Activated CD8-positive, alpha-beta memory T cell treated with anti-CD3 and anti-CD28 coated beads for 36 hours (primary cell): ENCODE measurements around the gene TERB1. TPM values are rescaled to one million over a fixed set of nuclear protein-coding genes. Genes with fewer than 3 reads are reported as not detected.

Experiments used
- CTCF ChIA-PET: fragments of 350-600 bp; sonication (Branson Sonifier 250); formaldehyde crosslinking; loops from one replicate; lab custom pipeline; 2021; ENCODE audit warnings: antibody characterized with exemption; lab: Charles Lee
- POLR2A ChIA-PET: fragments of 350-600 bp; sonication (Branson Sonifier 250); formaldehyde crosslinking; loops from one replicate; lab custom pipeline; 2021; ENCODE audit warnings: antibody characterized with exemption; lab: Charles Lee
- total RNA-seq, 2 experiments: library from RNA; stranded (reverse); gene quantifications; one replicate each; pipeline ENCODE4 v1.2.3, GENCODE V29; 2021

TERB1 gene
- total RNA-seq, 2 experiments from 2014 or later: 0.30 TPM; not detected in 1

DNA sequence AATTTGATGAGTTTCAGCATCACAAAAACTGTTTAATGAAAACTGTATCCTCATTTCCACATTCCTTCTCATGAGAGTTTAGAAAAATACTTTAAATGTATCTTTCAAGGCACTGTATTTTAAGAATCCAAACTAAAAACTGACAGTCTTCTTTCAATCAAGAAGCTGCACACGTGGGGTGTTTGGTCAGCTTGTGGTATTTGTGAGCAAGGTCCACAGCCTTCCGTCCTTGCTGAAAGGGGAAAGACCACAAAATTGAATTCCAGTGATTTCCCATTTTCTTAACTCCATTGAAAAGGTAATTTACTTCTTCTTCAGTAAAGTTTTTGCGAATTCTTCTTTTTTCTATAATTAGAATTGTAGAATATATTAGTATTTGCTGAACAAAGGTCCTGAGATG is 46.6 kb downstream of the TERB1 start:
- ChIA-PET CTCF (interaction anchor here (0.9 to 2.3 kb wide), 5 partner anchors 12 to 113 kb away, joined by 3 to 9 read pairs (median 3); partner anchors contain the start of gene NAE1), POLR2A (no interaction called here)

GRCh38 chr16:66754211-66754610 is 47.2 kb downstream of the TERB1 start:
- ChIA-PET CTCF (interaction anchor here (1.0 to 2.3 kb wide), 4 partner anchors 26 to 114 kb away, joined by 3 to 9 read pairs (median 4); partner anchors contain the start of gene NAE1), POLR2A (no interaction called here)

GRCh38 chr16:66752958-66753357 is 48.4 kb downstream of the TERB1 start:
- ChIA-PET POLR2A (no interaction called here), CTCF (interaction anchor here (1.4 to 3.2 kb wide), 3 partner anchors 12 to 120 kb away, joined by 3 to 16 read pairs (median 14); no protein-coding TSS in a partner anchor)

- POLR2A ChIA-PET: no interaction called here
- CTCF ChIA-PET: interaction anchor here (0.6 to 3.2 kb wide), 8 partner anchors 12 to 120 kb away, joined by 3 to 16 read pairs (median 4); partner anchors contain the start of gene NAE1
Measured at GRCh38 chr16:66752379-66752778, 49.0 kb downstream of the TERB1 start.

DNA sequence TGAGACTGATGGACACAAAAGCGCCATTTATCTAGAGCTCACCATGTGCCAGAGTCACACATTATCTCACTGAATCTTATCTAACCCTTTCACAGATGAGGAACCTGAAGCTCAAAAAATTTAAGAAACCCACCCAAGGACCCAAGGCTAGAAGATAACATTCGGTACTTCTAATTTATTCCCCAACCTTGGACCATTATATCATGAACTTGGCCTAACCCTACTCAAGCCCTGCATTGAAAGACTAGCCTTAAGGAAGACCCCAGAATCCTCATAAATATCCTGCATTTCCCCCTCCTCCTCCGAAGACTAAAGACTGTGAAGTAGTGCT is 49.4 kb downstream of the TERB1 start:
- POLR2A ChIA-PET: no interaction called here

GRCh38 chr16:66751303-66751991 is 49.9 kb downstream of the TERB1 start, which contains the start of gene DYNC1LI2:
DYNC1LI2 (minus strand) TSS chr16:66751609; CDS start chr16:66751591, 18 bp downstream.
- ChIA-PET CTCF (interaction anchor here (0.5 to 3.2 kb wide), 14 partner anchors 8 to 346 kb away, joined by 3 to 16 read pairs (median 4); partner anchors contain the start of genes CMTM4 and NAE1), POLR2A (no interaction called here)

More for the DNA sequence above, 49.4 kb downstream of the TERB1 start:
- CTCF ChIA-PET: interaction anchor here (0.5 to 3.2 kb wide), 11 partner anchors 9 to 242 kb away, joined by 3 to 16 read pairs (median 4); partner anchors contain the start of gene NAE1

- POLR2A ChIA-PET: no interaction called here
Measured at GRCh38 chr16:66751053-66751302, 50.4 kb downstream of the TERB1 start.

DNA sequence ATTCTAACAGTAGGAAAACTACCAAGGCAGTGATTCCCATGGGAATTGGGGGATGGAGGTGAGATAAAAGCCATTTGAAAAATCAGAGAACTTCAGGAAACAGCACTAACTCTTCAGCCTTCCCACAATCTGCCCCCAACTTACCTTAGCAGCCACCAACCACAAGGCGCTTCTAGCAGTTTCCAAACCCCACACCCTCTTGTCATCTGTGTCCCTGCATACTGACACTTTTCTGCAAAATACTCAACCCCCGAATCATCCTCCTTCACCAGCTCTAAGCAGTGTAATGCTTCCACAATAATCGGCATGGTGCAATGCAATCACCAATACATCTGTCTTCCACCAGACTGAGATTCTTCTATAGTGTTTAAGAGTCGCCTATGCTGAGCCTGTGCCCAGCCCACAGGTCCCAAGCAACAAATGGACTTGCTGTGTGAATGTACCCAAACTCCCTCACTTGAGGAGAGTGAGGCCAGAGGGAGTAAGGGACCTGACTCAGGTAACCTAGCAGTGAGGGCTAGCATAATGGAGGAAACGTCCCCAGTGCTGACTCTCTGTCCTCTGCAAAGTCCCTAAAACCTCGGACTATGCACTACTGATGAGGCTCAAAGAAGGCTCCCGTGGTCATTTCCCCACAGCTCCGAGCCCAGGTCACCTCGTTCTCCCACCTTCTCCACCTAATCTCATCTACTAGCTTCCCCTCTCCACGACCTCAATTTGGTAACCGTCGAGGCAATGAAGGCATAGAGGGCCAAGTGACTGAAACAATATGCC is 50.9 kb downstream of the TERB1 start:
- CTCF ChIA-PET: interaction anchor here (0.6 to 3.2 kb wide), 8 partner anchors 7 to 345 kb away, joined by 3 to 16 read pairs (median 4); partner anchors contain the start of genes CMTM4 and NAE1
- POLR2A ChIA-PET: no interaction called here

More at GRCh38 chr16:66751053-66751302, 50.4 kb downstream of the TERB1 start:
- CTCF ChIA-PET: interaction anchor here (0.6 to 3.2 kb wide), 10 partner anchors 8 to 345 kb away, joined by 3 to 16 read pairs (median 4); partner anchors contain the start of genes CMTM4 and NAE1

GRCh38 chr16:66746682-66747081 is 54.7 kb downstream of the TERB1 start:
- POLR2A ChIA-PET: interaction anchor here (0.5 kb wide), 1 partner anchor 225 kb away, joined by 3 read pairs; no protein-coding TSS in a partner anchor
- CTCF ChIA-PET: no interaction called here

DNA sequence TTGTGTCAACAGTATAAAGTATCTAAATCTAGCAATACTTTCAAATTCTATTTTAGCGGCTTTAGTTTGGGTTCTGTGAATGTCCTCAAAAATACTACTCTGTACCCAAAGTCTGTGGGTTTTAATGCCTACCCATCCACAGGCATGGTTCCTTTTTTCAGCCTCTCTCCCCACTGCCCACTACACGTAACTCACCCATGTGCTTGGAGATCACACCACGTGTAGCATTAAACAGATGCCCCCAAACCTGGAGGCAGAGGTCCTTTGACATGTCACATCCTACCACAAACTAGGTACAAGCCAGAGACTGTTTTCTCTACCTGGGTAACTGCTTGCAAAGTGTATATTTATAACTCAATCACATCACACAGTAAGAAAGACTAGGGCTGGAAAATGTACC is 55.3 kb downstream of the TERB1 start:
- ChIA-PET CTCF (interaction anchor here (1.0 to 1.5 kb wide), 2 partner anchors 18 to 122 kb away, joined by 3 to 6 read pairs; no protein-coding TSS in a partner anchor), POLR2A (interaction anchor here (0.5 kb wide), 1 partner anchor 224 kb away, joined by 3 read pairs; no protein-coding TSS in a partner anchor)

GRCh38 chr16:66741950-66742808 is 59.2 kb downstream of the TERB1 start:
- POLR2A ChIA-PET: interaction anchor here (0.6 kb wide), 1 partner anchor 300 kb away, joined by 3 read pairs; no protein-coding TSS in a partner anchor
- CTCF ChIA-PET: interaction anchor here (0.7 to 2.7 kb wide), 5 partner anchors 9 to 109 kb away, joined by 3 to 8 read pairs (median 4); partner anchors contain the start of genes DYNC1LI2 and NAE1

- POLR2A ChIA-PET: no interaction called here
Measured at GRCh38 chr16:66741169-66741900, 60.0 kb downstream of the TERB1 start.

GRCh38 chr16:66740533-66740932 is 60.9 kb downstream of the TERB1 start:
- POLR2A ChIA-PET: no interaction called here
- CTCF ChIA-PET: interaction anchor here (0.7 to 2.7 kb wide), 7 partner anchors 11 to 334 kb away, joined by 3 to 14 read pairs (median 3); partner anchors contain the start of gene DYNC1LI2

More at GRCh38 chr16:66741169-66741900, 60.0 kb downstream of the TERB1 start:
- CTCF ChIA-PET: interaction anchor here (0.7 to 2.7 kb wide), 6 partner anchors 11 to 335 kb away, joined by 3 to 14 read pairs (median 4); partner anchors contain the start of genes DYNC1LI2 and NAE1

GRCh38 chr16:66740010-66740409 is 61.4 kb downstream of the TERB1 start:
- POLR2A ChIA-PET: no interaction called here
- CTCF ChIA-PET: interaction anchor here (0.7 to 2.1 kb wide), 6 partner anchors 12 to 333 kb away, joined by 3 to 14 read pairs (median 3); partner anchors contain the start of gene DYNC1LI2

DNA sequence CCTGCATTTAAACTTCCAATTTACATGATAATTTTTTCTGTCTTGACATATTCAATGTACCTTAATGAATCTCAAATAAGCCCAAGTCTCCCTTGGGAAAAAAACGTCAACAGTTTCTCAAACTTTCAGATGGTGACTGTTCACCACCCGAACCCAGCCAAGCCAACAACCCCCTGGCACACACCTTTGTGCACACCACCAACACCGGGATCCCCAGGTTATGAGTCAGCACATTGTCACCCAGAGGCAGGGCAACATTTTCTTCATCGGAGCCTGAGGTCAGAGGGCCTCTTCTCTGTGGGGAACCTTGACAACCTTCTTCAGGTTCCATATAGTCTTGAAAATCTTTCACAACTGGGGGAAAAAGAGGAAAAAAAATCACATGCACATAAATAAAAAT is 65.5 kb downstream of the TERB1 start:
- POLR2A ChIA-PET: no interaction called here

GRCh38 chr16:66731101-66731500 is 70.3 kb downstream of the TERB1 start:
- POLR2A ChIA-PET: no interaction called here
- CTCF ChIA-PET: interaction anchor here (0.8 to 1.3 kb wide), 3 partner anchors 21 to 324 kb away, joined by 3 read pairs; no protein-coding TSS in a partner anchor

More for the DNA sequence above, 65.5 kb downstream of the TERB1 start:
- CTCF ChIA-PET: interaction anchor here (0.8 kb wide), 1 partner anchor 16 kb away, joined by 5 read pairs; the partner anchor contains the start of gene DYNC1LI2

GRCh38 chr16:66728804-66729203 is 72.6 kb downstream of the TERB1 start:
- POLR2A ChIA-PET: no interaction called here
- CTCF ChIA-PET: interaction anchor here (0.6 to 4.3 kb wide), 10 partner anchors 9 to 353 kb away, joined by 3 to 16 read pairs (median 4); partner anchors contain the start of gene DYNC1LI2
